GM21515 (cell line): ENCODE measurements around the gene SDCBP2.

ENCODE experiments used
- ATAC-seq: cut with Tn5 transposase; IDR thresholded peaks from one replicate; pipeline ENCODE4 v1.9.1; 2021; ENCODE audit not compliant: unreplicated experiment

The SDCBP2 gene

GRCh38 chr20:1298166-1298565, 30.8 kb downstream of the SDCBP2 start:
- ATAC-seq = no peak

- ATAC-seq = no peak
Measured at GRCh38 chr20:1297486-1297885, 31.5 kb downstream of the SDCBP2 start.

- no peak for ATAC-seq
Measured at GRCh38 chr20:1296922-1297321, 32.0 kb downstream of the SDCBP2 start.

- ATAC-seq = no peak
Measured at GRCh38 chr20:1296117-1296610, 32.8 kb downstream of the SDCBP2 start.

GRCh38 chr20:1295276-1295930, 33.5 kb downstream of the SDCBP2 start:
- ATAC-seq = no peak

- no peak for ATAC-seq
Measured at GRCh38 chr20:1294497-1294896, 34.4 kb downstream of the SDCBP2 start.

GRCh38 chr20:1293641-1294379, 35.1 kb downstream of the SDCBP2 start:
- ATAC-seq = no peak

- ATAC-seq = no peak
Measured at GRCh38 chr20:1292620-1293019, 36.3 kb downstream of the SDCBP2 start.

- ATAC-seq = no peak
Measured at GRCh38 chr20:1291191-1291741, 37.7 kb downstream of the SDCBP2 start.

- ATAC-seq = no peak
Measured at GRCh38 chr20:1287787-1288569, 41.0 kb downstream of the SDCBP2 start.

GRCh38 chr20:1287306-1287705, 41.6 kb downstream of the SDCBP2 start:
- ATAC-seq = no peak

- ATAC-seq = no peak
Measured at GRCh38 chr20:1286267-1287024, 42.5 kb downstream of the SDCBP2 start.

- ATAC-seq = no peak
Measured at GRCh38 chr20:1283522-1284510, 45.1 kb downstream of the SDCBP2 start.

- no peak for ATAC-seq
Measured at GRCh38 chr20:1282966-1283365, 46.0 kb downstream of the SDCBP2 start.

GRCh38 chr20:1281279-1282057, 47.5 kb downstream of the SDCBP2 start:
- no peak for ATAC-seq

- ATAC-seq = no peak
Measured at GRCh38 chr20:1280195-1281102, 48.5 kb downstream of the SDCBP2 start.

GRCh38 chr20:1278993-1279392, 49.9 kb downstream of the SDCBP2 start:
- no peak for ATAC-seq
